Activated CD8-positive, alpha-beta memory T cell treated with anti-CD3 and anti-CD28 coated beads for 1 hour (primary cell): Measurements from ENCODE around the gene HAUS3.
"Not testable (repeated sequence)": the region's sequence is repeated elsewhere in the genome, so short reads cannot be mapped to it uniquely, and the experiment has no call there.

Source experiments
- DNase-seq, 2 donors: peaks; one replicate each; pipeline ENCODE4 v3.0.0-alpha.2; 2020; ENCODE audit warnings: low read depth in 1 of 2; ENCODE audit errors: extremely low read depth in 1 of 2

Gene HAUS3

GRCh38 chr4:2275546-2276251 lies 33.8 kb upstream of the HAUS3 start:
- no peak for DNase-seq

- not testable (repeated sequence) for DNase-seq
Observed at GRCh38 chr4:2275044-2275397, 33.1 kb upstream of the HAUS3 start.

GRCh38 chr4:2274320-2275043 lies 32.6 kb upstream of the HAUS3 start:
- DNase-seq, result no peak

- no peak for DNase-seq
Observed at GRCh38 chr4:2273657-2274319, 31.9 kb upstream of the HAUS3 start.

- no peak for DNase-seq
Observed at GRCh38 chr4:2273221-2273620, 31.3 kb upstream of the HAUS3 start.

GRCh38 chr4:2272828-2273120 lies 30.9 kb upstream of the HAUS3 start:
- DNase-seq, result no peak

- DNase-seq, result no peak
Observed at GRCh38 chr4:2272026-2272827, 30.3 kb upstream of the HAUS3 start.

- no peak for DNase-seq
Observed at GRCh38 chr4:2271279-2272025, 29.5 kb upstream of the HAUS3 start.

GRCh38 chr4:2270341-2271165 lies 28.6 kb upstream of the HAUS3 start:
- no peak for DNase-seq

- no peak for DNase-seq
Observed at GRCh38 chr4:2269618-2270163, 27.8 kb upstream of the HAUS3 start.

- no peak for DNase-seq
Observed at GRCh38 chr4:2269206-2269531, 27.2 kb upstream of the HAUS3 start.

GRCh38 chr4:2268357-2269205 lies 26.7 kb upstream of the HAUS3 start:
- no peak for DNase-seq

GRCh38 chr4:2267841-2268240 lies 25.9 kb upstream of the HAUS3 start:
- DNase-seq, result no peak

- DNase-seq, result no peak
Observed at GRCh38 chr4:2267320-2267811, 25.4 kb upstream of the HAUS3 start.

- no peak for DNase-seq
Observed at GRCh38 chr4:2266821-2267220, 24.9 kb upstream of the HAUS3 start.

GRCh38 chr4:2266181-2266580 lies 24.3 kb upstream of the HAUS3 start:
- DNase-seq, result no peak

- DNase-seq, result no peak
Observed at GRCh38 chr4:2265113-2266110, 23.5 kb upstream of the HAUS3 start.
